Parathyroid adenoma (tissue), 2 donors: ENCODE measurements around the gene NEUROD6.

Source experiments
- H2AFZ ChIP-seq: fragments of 300-600 bp; sonication (generic); one replicate; pipeline ENCODE4 v1.7.0; 2017; ENCODE audit warnings: antibody characterized with exemption, mild to moderate bottlenecking
- H3K27ac ChIP-seq: fragments of 300-600 bp; sonication (generic); one replicate; pipeline ENCODE4 v1.7.0; 2017
- H3K27me3 ChIP-seq: fragments of 300-600 bp; sonication (generic); one replicate; pipeline ENCODE4 v1.7.0; 2017; ENCODE audit warnings: low read length; ENCODE audit not compliant: control insufficient read depth, insufficient read depth
- H3K36me3 ChIP-seq: fragments of 300-600 bp; sonication (generic); one replicate; pipeline ENCODE4 v1.7.0; 2017; ENCODE audit warnings: low read length; ENCODE audit not compliant: control insufficient read depth, insufficient read depth
- H3K4me1 ChIP-seq: fragments of 300-600 bp; sonication (generic); one replicate; pipeline ENCODE4 v1.7.0; 2017; ENCODE audit warnings: control low read depth
- H3K4me2 ChIP-seq: fragments of 300-600 bp; sonication (generic); one replicate; pipeline ENCODE4 v1.7.0; 2017; ENCODE audit warnings: low read length
- H3K4me3 ChIP-seq: fragments of 300-600 bp; sonication (generic); one replicate; pipeline ENCODE4 v1.7.0; 2017; ENCODE audit warnings: low read depth, low read length
- H3K79me2 ChIP-seq: fragments of 300-600 bp; sonication (generic); one replicate; pipeline ENCODE4 v1.7.0; 2017; ENCODE audit warnings: control low read depth
- H3K9ac ChIP-seq: fragments of 300-600 bp; sonication (generic); one replicate; pipeline ENCODE4 v1.7.0; 2017; ENCODE audit warnings: mild to moderate bottlenecking
- H3K9me3 ChIP-seq: fragments of 300-600 bp; sonication (generic); one replicate; pipeline ENCODE4 v1.7.0; 2017; ENCODE audit warnings: low read length; ENCODE audit not compliant: control insufficient read depth
- TF ChIP-seq, protein P1 (sequence below): fragments of 300-600 bp; sonication (generic); IDR thresholded peaks from one replicate; pipeline ENCODE4 v1.7.0; 2017; ENCODE audit warnings: antibody characterized with exemption, mild to moderate bottlenecking
- donor health status: primary hyperparathyroidism.

Gene NEUROD6

DNA sequence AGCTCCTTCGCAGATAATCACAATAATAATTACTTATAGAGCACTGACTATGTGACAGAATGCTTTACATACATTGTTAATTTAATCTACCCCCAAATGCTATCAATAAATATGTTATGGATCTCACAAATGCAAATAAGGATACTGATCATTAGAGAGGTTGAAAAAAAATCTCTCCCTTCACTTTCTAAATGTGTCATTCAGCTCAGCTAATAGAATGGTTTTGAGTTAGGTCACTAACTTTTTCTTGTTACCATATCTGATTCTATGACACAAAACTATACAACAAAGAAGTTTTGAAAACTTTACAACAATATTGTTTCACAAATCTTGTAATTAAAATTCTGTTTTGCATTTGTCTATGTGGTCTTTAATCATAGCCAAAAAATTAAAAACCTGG, 17.4 kb downstream of the NEUROD6 start:
- TF ChIP-seq, protein P1, sequence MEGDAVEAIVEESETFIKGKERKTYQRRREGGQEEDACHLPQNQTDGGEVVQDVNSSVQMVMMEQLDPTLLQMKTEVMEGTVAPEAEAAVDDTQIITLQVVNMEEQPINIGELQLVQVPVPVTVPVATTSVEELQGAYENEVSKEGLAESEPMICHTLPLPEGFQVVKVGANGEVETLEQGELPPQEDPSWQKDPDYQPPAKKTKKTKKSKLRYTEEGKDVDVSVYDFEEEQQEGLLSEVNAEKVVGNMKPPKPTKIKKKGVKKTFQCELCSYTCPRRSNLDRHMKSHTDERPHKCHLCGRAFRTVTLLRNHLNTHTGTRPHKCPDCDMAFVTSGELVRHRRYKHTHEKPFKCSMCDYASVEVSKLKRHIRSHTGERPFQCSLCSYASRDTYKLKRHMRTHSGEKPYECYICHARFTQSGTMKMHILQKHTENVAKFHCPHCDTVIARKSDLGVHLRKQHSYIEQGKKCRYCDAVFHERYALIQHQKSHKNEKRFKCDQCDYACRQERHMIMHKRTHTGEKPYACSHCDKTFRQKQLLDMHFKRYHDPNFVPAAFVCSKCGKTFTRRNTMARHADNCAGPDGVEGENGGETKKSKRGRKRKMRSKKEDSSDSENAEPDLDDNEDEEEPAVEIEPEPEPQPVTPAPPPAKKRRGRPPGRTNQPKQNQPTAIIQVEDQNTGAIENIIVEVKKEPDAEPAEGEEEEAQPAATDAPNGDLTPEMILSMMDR: no peak
- Histone ChIP-seq H3K27ac (no peak overlapping the region), H3K4me1 (no peaks in the 10 kb centered on the region), H3K9ac (no peak overlapping the region), H3K79me2 (no peaks in the 10 kb centered on the region), H3K36me3 (no peaks in the 10 kb centered on the region), H3K4me2 (no peak overlapping the region), H3K27me3 (no peaks in the 10 kb centered on the region), H2AFZ (no peak overlapping the region), H3K9me3 (no peaks in the 10 kb centered on the region), H3K4me3 (no peak overlapping the region)

DNA sequence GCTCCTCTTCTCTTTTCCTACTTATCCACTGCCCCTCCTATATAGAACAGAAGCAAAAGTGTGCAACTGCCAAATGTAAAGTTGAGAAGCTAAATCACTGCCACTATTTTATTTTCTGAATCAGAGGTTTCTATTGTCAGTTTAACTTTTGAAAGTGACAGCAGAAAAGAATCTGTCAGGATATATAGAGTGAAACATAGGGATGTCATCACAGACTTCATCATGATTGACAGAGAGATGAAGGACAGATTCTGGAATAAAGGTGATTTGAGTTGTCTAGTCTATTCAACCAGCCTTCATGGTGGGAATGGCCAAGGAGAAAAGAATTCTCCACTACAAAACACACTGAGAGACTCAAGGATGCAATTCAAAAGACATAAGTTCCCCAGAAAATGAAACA, 19.9 kb downstream of the NEUROD6 start:
- Histone ChIP-seq H3K4me1 (no peaks in the 10 kb centered on the region), H3K27ac (no peak overlapping the region)

DNA sequence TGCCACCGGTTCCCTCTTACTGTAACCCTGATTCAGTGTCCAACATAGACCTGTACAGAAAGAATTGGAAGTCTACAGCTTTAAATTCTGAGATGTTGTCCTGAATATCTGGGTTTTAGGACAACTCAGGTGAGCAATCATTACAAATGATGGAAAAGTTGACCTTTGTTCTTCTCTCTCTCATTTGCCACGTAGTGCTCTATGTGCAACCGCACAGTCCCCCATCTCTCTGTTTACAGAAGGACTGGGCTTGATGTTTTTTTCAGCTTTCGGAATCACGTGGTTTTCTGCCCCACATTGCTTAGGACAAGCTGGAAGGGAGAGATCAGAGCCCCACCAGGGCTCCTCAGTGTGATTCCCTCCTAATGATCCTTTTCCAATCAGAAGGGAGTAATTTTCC, 22.2 kb downstream of the NEUROD6 start:
- Histone ChIP-seq H2AFZ (no peak overlapping the region), H3K27me3 (no peaks in the 10 kb centered on the region), H3K27ac (no peak overlapping the region), H3K79me2 (no peaks in the 10 kb centered on the region), H3K9me3 (no peaks in the 10 kb centered on the region), H3K36me3 (no peaks in the 10 kb centered on the region), H3K4me1 (no peaks in the 10 kb centered on the region), H3K4me3 (no peak overlapping the region), H3K4me2 (no peak overlapping the region), H3K9ac (no peak overlapping the region)
- TF ChIP-seq, protein P1: no peak

More for the DNA sequence above, 19.9 kb downstream of the NEUROD6 start:
- Histone ChIP-seq H3K79me2 (no peaks in the 10 kb centered on the region), H3K9me3 (no peaks in the 10 kb centered on the region), H3K4me3 (no peak overlapping the region), H3K27me3 (no peaks in the 10 kb centered on the region), H2AFZ (no peak overlapping the region), H3K4me2 (no peak overlapping the region), H3K36me3 (no peaks in the 10 kb centered on the region), H3K9ac (no peak overlapping the region)
- TF ChIP-seq, protein P1: no peak

DNA sequence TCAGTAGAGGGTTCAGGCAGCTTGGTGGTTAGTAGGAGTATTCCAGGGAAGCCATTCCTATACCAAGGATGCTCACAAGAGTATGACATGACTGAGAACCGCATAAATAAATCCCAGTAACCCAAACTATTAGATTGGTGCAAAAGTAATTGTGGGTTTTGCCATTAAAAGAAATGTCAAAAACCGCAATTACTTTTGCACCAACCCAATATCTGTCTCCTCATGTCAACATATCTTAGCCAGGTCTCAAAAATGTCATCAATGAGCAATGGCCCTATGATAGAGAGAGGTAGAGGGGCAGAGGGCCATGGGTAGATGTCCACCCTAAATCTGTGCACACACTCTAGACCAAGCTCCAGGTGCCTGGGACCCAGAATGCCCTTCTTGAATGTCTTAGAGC, 23.6 kb downstream of the NEUROD6 start:
- Histone ChIP-seq H2AFZ (no peak overlapping the region), H3K4me2 (no peak overlapping the region), H3K27me3 (no peaks in the 10 kb centered on the region), H3K9ac (no peak overlapping the region), H3K79me2 (no peaks in the 10 kb centered on the region), H3K4me3 (no peak overlapping the region), H3K4me1 (no peaks in the 10 kb centered on the region), H3K36me3 (no peaks in the 10 kb centered on the region), H3K27ac (no peak overlapping the region), H3K9me3 (no peaks in the 10 kb centered on the region)
- TF ChIP-seq, protein P1: no peak

DNA sequence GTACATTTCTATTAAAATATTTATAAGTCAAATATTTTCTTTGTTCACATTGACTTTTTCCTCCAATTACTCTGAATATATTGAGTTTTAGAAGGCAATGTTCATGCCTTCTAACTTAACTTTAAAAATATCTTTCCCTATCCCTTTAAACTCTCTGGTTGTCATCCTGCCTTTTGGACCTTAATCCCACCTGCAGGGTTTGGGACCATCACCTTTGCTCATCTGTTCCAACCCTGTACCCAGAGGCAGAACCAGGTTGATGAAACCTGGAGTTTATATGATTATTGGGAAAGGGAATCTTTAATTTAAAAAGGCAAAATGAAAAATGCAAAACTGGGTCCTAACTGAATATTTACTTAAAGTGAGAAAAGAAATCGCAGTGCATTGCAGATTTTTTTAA, 24.8 kb downstream of the NEUROD6 start:
- no peaks in the 10 kb centered on the region for H3K36me3 ChIP-seq
- no peak overlapping the region for H2AFZ ChIP-seq
- H3K4me2 ChIP-seq: no peak overlapping the region
- H3K9ac ChIP-seq: no peak overlapping the region
- no peaks in the 10 kb centered on the region for H3K9me3 ChIP-seq
- no peak overlapping the region for H3K4me3 ChIP-seq
- H3K27ac ChIP-seq: no peak overlapping the region
- TF ChIP-seq, protein P1: no peak
- no peaks in the 10 kb centered on the region for H3K79me2 ChIP-seq
- no peaks in the 10 kb centered on the region for H3K4me1 ChIP-seq
- no peaks in the 10 kb centered on the region for H3K27me3 ChIP-seq
